HG03442 (cell line): ENCODE results near the gene SLK.

Experiments
- ATAC-seq: cut with Tn5 transposase; IDR thresholded peaks from one replicate; pipeline ENCODE4 v1.9.1; 2021; ENCODE audit warnings: mild to moderate bottlenecking, moderate library complexity; ENCODE audit not compliant: unreplicated experiment

Gene SLK

DNA sequence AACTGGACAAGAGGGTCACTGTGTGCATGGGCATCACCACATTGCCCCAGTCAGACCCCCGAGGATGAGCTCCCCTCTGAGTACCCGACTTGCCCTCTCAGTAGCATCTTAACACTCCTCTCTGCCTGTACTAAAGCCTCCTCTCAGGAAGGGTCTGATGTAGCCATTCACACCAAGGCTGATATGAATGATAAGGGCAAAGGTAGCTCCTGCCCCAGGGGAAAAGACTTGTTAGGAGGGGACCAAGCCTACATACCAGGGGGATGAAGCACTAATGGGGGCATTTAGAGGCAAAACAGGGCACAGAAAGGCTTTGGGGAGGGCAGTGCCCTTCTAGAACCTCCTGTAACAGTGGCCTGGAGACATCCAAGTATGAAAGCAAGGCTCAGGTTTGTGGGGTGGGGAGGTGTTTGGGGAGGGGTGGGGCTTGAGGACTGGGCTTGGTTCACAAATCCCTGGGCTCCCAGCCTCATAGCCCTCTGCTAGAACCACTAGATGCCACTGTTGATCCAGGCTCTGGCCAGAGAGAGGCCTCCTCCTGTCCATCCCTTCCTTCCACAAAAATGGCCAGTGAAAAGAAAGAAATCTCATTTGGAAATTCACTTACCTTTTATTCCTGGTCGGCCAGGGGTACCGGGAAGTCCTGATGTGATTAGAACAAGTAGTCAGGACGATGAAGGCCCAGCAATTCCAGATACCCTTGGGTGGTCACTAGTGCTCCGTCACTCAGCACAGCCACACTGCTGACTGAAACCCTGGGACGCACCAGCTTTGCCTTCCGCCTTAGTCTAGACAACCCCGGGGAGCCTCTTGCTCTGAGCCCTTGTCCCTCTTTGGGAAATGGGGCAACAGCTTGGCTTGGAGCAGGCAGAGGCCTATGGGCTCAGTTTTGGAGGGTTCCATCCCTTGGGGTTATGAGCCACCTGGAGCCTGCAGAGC, 78.5 kb downstream of the SLK start:
- ATAC-seq, result no peak

DNA sequence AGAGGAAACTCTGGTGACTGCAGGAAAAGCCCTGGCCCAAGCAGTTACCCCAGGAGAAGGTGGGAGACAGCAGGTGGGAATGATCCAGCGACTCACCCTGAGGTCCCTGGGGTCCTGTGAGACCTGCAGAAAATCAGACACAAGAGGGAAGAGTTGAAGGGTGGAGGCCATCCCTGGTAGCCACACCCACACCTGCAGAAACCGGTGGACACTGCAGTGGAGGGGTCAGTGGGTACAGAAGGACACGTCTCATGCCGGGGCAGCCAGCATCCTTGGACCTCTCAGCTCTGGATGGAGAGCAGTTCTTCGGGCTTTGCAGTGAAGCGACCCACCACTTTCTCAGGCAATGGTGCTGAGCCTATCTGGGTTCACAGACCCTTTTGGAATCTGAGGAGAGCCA, 79.7 kb downstream of the SLK start:
- no peak for ATAC-seq

DNA sequence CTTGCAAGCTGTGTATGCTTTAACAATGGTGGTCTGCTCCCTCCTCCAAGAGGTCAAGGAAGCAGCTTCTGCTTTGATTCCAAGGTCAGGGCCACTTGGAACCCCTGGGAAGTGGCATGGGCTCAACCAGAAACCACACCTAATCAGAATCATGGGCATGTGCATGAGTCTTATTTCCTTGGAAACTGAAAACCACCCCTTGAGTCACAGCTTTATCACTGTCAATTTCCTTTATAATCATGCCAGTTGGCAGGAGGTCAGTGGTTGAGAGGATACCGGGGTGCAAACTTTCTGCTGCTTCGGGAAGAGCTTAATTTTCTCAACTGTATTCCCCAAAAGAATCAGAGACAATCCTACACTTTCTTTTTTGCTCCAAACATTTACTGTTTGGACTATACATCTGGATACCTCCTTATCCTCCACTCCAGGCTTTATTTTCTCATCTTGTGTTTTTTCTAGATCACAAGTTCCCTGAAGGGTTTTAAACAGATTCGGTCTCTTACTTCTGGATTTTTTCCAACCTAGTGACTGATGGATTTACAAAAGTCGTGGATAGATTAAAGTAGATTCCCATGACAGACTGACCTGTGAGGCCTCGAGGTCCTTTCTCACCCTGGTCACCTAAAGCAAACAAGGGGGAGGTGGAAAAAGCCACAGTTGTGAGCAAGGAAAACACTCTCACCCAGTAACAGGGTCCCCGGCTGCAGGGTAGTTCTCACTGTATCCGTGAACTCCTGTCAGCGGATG, 82.7 kb downstream of the SLK start:
- no peak for ATAC-seq

DNA sequence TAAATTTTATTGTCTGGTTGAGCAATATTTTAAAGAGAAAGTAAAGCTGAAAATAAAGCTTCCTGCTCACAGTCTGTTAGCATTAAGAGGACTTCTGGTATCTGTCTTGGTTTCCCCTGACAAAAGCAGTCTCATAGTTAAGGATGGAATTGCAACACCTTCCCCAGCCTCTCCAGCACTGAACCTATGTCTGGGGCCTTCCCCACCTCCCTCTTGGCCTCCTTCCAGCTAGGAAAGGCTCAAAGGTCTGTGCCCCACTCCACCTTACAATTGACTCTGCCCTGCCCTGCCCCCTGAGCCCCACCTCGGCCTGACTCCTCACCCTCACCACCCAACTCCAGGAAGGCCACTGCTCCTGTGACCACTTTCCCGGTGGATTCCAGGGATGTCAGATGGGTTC, 85.5 kb downstream of the SLK start:
- ATAC-seq, result no peak

DNA sequence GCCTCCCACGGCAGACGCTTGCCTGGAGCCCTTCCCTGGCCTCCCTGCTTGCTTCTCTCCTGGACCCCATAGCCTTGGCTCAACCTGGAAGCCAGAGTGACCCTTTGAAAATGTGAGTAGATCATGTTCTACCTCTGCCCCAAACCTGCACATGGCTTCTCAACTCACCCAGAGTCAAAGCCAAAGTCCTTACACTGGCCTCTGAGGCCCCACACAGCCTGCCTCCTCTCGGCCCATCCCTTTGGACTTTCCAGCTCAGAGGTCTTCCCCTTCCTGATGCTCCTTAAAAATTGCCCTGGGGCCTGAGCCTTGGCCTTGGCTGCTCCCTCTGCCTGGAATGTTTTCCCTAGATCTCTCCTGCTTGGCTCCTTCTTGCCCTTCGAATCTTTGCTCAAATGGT, 86.3 kb downstream of the SLK start:
- no peak for ATAC-seq

DNA sequence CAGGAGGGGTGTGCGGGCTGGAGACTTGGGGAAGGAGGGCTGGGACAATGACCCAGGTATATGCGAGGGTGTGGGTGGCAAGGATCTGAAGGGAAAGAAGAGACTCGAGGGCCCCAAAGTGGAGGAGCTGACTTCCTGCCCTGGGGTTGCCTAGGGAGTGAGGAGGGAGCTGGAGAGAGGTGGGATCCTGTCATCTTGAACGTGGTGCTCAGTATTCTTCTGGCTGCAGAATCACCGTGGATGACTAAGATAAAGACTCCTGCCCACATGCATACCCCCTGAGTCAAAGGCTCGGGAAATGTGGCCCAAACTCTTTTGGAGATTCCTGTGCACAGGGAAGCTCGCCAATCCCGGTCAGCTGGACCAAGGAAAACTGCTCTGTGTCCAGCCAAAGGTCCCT, 87.5 kb downstream of the SLK start:
- ATAC-seq, result no peak

DNA sequence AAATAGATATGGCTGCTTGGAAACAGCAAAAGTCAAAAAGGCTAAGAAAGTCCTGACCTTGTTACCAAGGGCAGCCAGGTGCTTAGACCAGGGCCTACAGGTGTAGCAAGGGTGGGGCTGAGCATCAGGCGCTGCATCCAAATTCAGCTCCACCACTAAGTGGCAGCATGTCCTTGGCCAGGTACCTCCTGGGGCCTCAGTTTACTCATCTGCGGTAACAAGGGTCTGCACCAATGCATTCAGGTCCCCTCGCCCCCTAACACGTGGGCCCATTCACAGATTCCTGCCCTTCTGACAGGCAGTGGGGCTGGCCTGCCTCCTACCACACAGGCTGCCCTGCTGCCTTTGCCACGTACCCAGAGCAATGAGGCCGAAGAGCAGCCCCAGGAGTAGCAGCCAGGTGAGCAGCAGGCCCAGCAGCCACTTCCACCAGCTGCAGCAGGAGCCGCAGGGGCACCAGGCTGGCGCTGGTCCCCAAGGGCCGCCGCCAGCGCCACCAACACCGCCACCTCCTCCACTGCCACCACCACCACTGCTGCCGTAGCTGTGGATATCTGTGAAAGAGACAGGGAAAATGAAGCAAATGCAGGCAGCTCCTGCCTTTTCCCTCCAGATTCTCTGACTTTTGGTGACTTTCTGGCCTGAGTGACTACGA, 89.8 kb downstream of the SLK start:
- no peak for ATAC-seq

DNA sequence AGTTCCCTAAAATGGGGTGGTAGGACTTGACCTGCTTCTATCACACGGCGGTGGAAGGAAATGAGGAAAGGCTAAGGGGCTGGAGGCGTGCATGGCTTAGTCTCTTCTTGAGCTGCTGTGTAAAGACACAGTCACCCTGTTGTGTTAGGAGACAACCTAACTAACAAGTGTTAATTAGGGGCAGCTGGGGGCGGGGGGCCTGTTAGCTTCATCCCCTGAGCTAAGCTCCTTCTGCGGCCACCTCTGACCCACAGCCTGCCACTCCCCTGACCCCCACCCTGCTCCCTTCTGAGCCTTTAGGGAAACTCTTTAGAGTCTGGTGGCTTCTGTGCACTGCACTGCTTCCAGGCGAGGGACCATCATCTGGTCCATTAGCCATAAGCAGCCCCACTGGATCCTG, 90.8 kb downstream of the SLK start:
- no peak for ATAC-seq

DNA sequence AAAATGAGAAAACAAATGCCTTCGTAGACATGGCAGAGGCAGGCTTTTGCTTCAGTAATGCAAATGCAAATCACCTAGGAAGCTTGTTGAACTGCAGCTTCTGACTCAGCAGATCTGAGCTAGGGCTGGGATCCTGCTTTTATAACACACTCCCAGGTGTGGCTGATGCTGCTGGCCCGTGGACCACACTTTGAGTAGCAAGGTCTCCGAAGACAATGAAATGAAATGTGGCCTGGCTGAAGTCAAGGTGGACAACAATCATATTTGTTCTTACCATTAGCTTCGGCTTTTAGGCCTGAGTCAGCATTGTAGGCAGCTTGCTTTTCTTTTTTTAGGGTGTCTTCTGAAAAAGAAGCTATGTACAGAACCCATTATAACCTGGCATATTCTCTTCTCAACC, 92.4 kb downstream of the SLK start:
- ATAC-seq, result no peak

DNA sequence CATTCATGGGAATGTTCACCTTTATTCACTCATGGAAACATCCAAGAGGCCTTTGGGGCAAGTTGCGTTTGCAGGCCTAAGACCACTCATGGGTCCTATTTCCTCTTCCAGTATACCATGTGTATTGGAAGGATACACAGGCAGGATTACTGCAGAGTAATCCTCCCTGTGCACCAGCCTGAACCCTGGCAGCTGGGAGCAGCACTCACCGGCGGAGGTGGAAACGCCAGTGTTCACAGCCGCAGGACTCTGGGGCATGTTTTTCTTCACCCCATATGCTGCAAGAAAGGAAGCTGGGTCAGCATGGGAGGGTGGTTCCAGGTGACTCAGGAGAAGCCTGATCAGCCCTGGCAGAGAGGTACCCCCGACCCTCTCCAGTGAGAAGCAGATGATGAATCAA, 94.3 kb downstream of the SLK start:
- ATAC-seq, result no peak

DNA sequence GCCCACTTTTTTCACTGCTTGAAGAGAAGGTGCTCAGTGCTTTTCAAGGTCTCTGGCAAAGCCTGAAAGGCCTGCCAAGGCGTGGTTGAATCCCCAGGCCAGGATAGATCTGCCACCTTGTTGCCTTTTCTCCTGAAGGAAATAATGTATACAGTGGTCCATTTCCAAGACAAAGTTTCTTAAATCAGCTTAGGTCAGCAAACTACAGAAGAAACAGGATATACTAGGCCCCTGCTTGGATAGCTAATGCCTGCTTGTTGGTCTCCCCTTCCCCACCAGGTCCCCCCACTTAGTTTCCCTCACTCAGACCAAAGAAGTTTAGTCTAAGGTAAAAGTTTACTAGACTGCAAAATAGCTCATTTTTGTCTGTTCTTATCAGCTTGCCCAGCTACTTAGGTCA, 98.8 kb downstream of the SLK start:
- ATAC-seq, result no peak

DNA sequence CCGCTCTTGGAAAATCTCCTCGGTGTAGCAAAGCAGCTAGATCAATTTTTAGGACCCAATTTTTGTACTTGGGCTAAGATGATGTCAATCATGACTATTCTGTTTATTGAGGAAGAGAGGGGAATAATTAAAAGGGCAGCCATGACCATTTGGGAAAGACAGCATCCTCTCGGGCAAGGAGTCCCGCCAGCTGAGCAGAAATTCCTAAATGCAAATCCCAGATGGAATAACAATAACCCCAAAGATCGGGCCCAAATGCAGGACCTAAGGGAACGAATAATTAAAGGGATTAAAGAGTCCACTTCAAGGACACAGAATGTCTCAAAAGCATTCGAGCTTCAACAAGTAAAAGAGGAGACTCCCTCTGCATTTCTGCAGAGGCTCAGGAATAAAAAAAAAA, 100.0 kb downstream of the SLK start:
- ATAC-seq, result no peak

DNA sequence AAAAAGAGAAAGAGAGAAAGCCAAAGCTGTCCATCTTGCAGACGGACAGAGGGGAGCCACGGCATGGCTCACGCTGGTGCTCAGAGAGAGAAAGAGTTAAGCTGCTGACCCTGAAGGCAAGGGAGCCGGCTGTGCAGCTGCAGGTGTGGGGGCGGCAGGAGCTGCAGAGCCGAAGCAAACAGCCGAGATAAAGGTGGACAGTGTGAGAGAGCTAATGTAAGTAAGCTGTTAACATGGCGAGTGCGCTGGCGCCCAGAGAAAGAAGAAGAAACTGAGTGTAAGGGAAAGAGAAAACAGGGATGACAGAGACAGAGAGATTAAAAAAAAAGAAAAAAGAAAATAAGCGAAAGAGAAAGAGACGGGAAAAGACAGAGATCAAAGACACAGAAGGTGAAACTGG, 100.6 kb downstream of the SLK start:
- ATAC-seq, result no peak

DNA sequence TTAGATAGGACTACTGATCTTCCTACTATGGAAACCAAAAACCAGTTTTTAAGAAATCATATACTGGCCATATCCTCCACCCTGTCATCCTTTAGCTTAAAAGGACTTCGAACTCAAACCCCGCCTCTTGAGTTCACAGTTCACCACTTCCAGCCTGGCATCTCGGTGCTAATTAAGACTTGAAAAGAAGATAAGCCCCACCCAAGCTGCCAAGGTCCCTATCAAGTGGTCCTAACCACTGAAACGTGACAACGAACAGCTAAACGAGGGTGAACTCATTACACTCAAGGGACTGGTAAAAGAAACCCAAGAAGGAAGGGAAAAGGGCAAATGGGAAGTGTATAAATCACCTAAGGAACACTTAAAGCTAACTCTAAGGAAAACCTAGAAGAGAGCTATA, 102.7 kb downstream of the SLK start:
- no peak for ATAC-seq

DNA sequence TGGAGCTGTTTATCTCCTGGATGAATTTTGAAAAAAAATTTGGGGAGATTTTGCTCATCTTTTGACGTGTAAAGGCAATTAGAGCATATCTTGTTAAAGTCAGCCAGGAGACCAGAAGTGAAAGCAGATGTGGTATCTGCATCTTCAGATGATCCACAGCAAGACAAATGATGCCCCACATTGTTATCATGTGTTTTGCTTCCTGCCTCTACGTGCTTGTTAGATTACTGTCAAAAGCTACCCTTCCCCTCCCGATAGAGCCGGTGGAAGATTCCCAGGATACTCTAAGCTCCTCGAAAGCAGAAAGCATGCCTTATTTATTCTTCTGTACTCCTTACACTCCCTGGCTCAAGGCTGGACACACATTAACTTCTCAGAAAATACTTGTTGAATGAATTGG, 105.8 kb downstream of the SLK start:
- ATAC-seq, result no peak

DNA sequence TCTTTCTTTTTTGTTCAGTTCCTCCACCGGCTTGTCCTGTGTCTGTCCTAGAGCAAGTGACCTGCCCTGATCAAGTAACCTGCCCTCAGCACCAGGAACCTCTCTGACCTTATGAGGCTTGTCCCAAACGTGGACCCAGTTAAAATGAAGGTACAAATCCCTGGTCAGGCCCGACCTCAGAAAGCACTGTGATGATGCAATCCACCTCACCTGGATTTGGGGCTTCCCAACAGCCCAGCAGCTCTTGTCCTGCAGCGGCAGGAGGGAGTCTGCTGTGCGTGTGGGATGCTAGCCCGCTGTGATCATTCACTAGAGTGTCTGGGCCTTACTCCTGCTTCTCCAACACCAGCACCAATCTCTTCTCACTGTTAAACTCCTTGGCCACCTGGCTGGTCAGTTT, 107.6 kb downstream of the SLK start:
- no peak for ATAC-seq

DNA sequence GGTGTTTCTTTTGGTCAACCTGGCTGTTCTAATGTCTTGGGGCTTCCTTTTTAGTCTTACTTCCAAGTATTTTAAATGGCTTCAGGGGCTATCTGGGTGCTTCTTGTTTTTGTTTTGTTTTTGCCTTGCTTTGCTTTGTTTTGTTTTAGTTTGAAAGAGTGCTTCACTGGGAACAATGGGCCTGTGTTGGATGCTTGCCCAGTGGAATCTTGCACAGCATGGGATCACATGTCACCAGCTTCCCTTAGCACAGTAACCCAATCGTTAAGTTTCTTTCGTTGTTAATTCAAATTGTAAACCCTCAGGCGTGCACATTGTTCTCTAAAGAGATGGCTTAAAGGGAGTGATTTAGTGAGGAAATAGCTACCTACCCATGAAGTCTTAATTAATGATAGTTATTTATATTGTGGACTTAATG, 109.8 kb downstream of the SLK start:
- no peak for ATAC-seq

DNA sequence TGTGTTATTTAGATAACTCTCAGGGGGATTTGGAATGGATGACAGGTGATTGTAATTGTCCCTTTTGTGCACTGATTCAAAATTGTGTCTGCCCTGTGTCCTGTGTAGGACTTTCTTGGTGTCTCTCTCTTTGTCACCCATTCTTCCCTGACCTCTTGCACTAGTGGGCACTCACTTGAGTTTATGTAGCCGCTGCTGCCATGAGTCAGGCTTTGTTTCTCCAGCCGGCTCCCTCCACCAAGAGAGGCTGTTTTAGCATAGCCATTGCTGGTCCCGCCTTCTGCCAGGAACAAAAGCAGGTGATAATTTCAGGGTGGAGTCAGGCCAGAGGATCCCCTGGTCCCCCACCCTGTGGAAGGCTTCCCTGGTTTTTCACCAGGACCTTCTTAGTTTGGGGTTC, 110.3 kb downstream of the SLK start:
- no peak for ATAC-seq

DNA sequence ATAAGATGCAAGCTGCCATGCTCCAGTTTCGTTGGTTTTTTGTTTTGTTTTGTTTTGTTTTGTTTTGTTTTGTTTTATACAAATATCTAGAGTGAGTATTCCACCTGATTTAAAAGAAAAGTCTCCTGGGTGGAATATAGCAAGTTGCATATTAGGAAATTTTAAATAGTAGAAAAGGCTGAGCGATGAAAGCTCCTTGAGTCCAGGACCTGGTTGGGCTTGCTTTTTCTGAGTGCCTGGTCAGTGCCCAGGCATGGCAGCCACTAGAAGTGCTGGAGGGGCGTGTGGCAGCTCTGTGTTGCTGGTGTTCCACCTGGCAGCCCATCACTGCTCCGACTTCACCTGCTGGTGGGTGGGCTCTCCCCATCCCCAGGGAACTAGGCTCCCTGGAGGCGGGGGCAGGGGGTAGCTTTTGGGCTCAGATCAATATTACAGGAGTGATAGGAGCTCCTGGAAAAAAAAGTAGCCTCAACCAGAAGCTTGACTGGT, 110.8 kb downstream of the SLK start:
- no peak for ATAC-seq
